ENCODE measurements around the gene IMP4.

Gene IMP4

GRCh38 chr2:130389358-130389757 is 46.7 kb downstream of the IMP4 start:
- no peak for TF ChIP-seq CTCF (IDR thresholded peaks at IDR 0.05; ENCODE audit: unreplicated experiment in 3 of 3)
- H3K27ac Mint-ChIP-seq, result no peak overlapping the region
- H3K9me3 Mint-ChIP-seq, result no peaks in the 10 kb centered on the region
- H3K4me3 Mint-ChIP-seq, result peak overlapping the region in 2 of 3 experiments; percentile 42 to 59
- peaks cover 7% of the 10 kb centered on the region for H3K27me3 Mint-ChIP-seq (ENCODE audit: low read depth)
- H3K36me3 Mint-ChIP-seq (ENCODE audit: low read depth), result no peaks in the 10 kb centered on the region
- peaks cover 22% of the 10 kb centered on the region for H3K4me1 Mint-ChIP-seq

GRCh38 chr2:130389783-130390182 is 47.1 kb downstream of the IMP4 start:
- H3K27ac Mint-ChIP-seq, result no peak overlapping the region

GRCh38 chr2:130390460-130391057 is 47.9 kb downstream of the IMP4 start:
- Mint-ChIP-seq H3K4me1 (peaks cover 22% of the 10 kb centered on the region), H3K27me3 (ENCODE audit: low read depth) (peaks cover 7% of the 10 kb centered on the region), H3K4me3 (peak overlapping the region; percentile 83 to 86 (median 86)), H3K27ac (peak overlapping the region; percentile 53 to 73 (median 56)), H3K36me3 (ENCODE audit: low read depth) (no peaks in the 10 kb centered on the region), H3K9me3 (no peaks in the 10 kb centered on the region)
- TF ChIP-seq CTCF (IDR thresholded peaks at IDR 0.05; ENCODE audit: unreplicated experiment in 3 of 3), result no peak

More at GRCh38 chr2:130389783-130390182, 47.1 kb downstream of the IMP4 start:
- H3K27me3 Mint-ChIP-seq (ENCODE audit: low read depth), result peaks cover 7% of the 10 kb centered on the region
- TF ChIP-seq CTCF (IDR thresholded peaks at IDR 0.05; ENCODE audit: unreplicated experiment in 3 of 3), result no peak
- H3K9me3 Mint-ChIP-seq, result no peaks in the 10 kb centered on the region
- H3K4me1 Mint-ChIP-seq, result peaks cover 22% of the 10 kb centered on the region
- peak overlapping the region in 2 of 3 experiments; percentile 69 to 70 for H3K4me3 Mint-ChIP-seq
- H3K36me3 Mint-ChIP-seq (ENCODE audit: low read depth), result no peaks in the 10 kb centered on the region

GRCh38 chr2:130391058-130391871 is 48.6 kb downstream of the IMP4 start:
- Mint-ChIP-seq H3K27ac (peak overlapping the region; percentile 53 to 73 (median 56)), H3K4me3 (peak overlapping the region; percentile 83 to 86 (median 86)), H3K36me3 (ENCODE audit: low read depth) (no peaks in the 10 kb centered on the region), H3K27me3 (ENCODE audit: low read depth) (peaks cover 12% of the 10 kb centered on the region), H3K9me3 (no peaks in the 10 kb centered on the region), H3K4me1 (peaks cover 22% of the 10 kb centered on the region)
- TF ChIP-seq CTCF (IDR thresholded peaks at IDR 0.05; ENCODE audit: unreplicated experiment in 3 of 3), result no peak

- H3K9me3 Mint-ChIP-seq, result no peaks in the 10 kb centered on the region
- H3K36me3 Mint-ChIP-seq (ENCODE audit: low read depth), result no peaks in the 10 kb centered on the region
- peak overlapping the region; percentile 53 to 73 (median 56) for H3K27ac Mint-ChIP-seq
- H3K27me3 Mint-ChIP-seq (ENCODE audit: low read depth), result peaks cover 15% of the 10 kb centered on the region
- H3K4me1 Mint-ChIP-seq, result peaks cover 17% of the 10 kb centered on the region
- TF ChIP-seq CTCF (IDR thresholded peaks at IDR 0.05; ENCODE audit: unreplicated experiment in 3 of 3), result no peak
- peak overlapping the region; percentile 83 to 86 (median 86) for H3K4me3 Mint-ChIP-seq
Measured at GRCh38 chr2:130391872-130392670, 49.4 kb downstream of the IMP4 start.

All from nephron (organoid).